WTC11 (cell line): Measurements from ENCODE around the gene TMTC1. TPM values are rescaled to one million over a fixed set of nuclear protein-coding genes. Genes with fewer than 3 reads are reported as not detected.

Experiments
- ATAC-seq: fragments of 200-7000 bp; cut with Tn5 transposase; 2 replicates; pipeline ENCODE4 v1.10.0; 2021; ENCODE audit warnings: mild to moderate bottlenecking, moderate library complexity
- CTCF ChIA-PET: fragments of 300-600 bp; sonication (Branson Sonifier 250); formaldehyde crosslinking; loops from one replicate; lab custom pipeline; 2021; ENCODE audit warnings: antibody characterized with exemption; lab: Charles Lee
- POLR2A ChIA-PET: fragments of 350-600 bp; sonication (Branson Sonifier 250); formaldehyde crosslinking; loops from one replicate; lab custom pipeline; 2021; ENCODE audit warnings: antibody characterized with exemption; lab: Charles Lee
- DNase-seq: peaks from one replicate; pipeline ENCODE4 v3.0.0; 2021; ENCODE audit warnings: low spot score
- H3K27ac Mint-ChIP-seq: 2 replicates; pipeline ENCODE4 v1.8.0; 2021; ENCODE audit warnings: mixed read lengths
- H3K27me3 Mint-ChIP-seq: 2 replicates; pipeline ENCODE4 v1.8.0; 2021; ENCODE audit warnings: low read depth, mild to moderate bottlenecking, moderate library complexity, mixed read lengths
- H3K36me3 Mint-ChIP-seq: 2 replicates; pipeline ENCODE4 v1.8.0; 2021; ENCODE audit warnings: mixed read lengths
- H3K4me1 Mint-ChIP-seq: 2 replicates; pipeline ENCODE4 v1.8.0; 2022; ENCODE audit warnings: mixed read lengths
- H3K4me3 Mint-ChIP-seq: 2 replicates; pipeline ENCODE4 v1.8.0; 2021; ENCODE audit warnings: mild to moderate bottlenecking, moderate library complexity, mixed read lengths
- H3K9me3 Mint-ChIP-seq: 2 replicates; pipeline ENCODE4 v1.8.0; 2021; ENCODE audit warnings: mixed read lengths
- AFF4 ChIP-seq: sonication (generic); formaldehyde crosslinking; IDR thresholded peaks from 2 replicates; pipeline ENCODE4 v1.8.1; 2023; ENCODE audit warnings: mild to moderate bottlenecking, missing genetic modification reagents, borderline replicate concordance
- ATF1 ChIP-seq: sonication (generic); formaldehyde crosslinking; IDR thresholded peaks from 2 replicates; pipeline ENCODE4 v1.8.1; 2023; ENCODE audit warnings: mild to moderate bottlenecking, moderate library complexity, missing genetic modification reagents
- ETV6 ChIP-seq: sonication (generic); formaldehyde crosslinking; IDR thresholded peaks from 2 replicates; pipeline ENCODE4 v1.8.1; 2022; ENCODE audit warnings: mild to moderate bottlenecking, missing genetic modification reagents
- FOXK1 ChIP-seq: sonication (generic); formaldehyde crosslinking; IDR thresholded peaks from 2 replicates; pipeline ENCODE4 v1.8.0; 2022; ENCODE audit warnings: mild to moderate bottlenecking, moderate library complexity, missing genetic modification reagents
- FOXP4 ChIP-seq: sonication (generic); formaldehyde crosslinking; IDR thresholded peaks from 2 replicates; pipeline ENCODE4 v1.8.0; 2022; ENCODE audit warnings: mild to moderate bottlenecking, missing genetic modification reagents
- GRHL2 ChIP-seq: fragments of 250-450 bp; sonication (Bioruptor Pico); IDR thresholded peaks from 2 replicates; pipeline ENCODE4 v1.8.0; 2022; ENCODE audit warnings: mild to moderate bottlenecking, moderate library complexity; ENCODE audit not compliant: insufficient replicate concordance, severe bottlenecking
- GTF2I ChIP-seq: fragments of 250-450 bp; sonication (Bioruptor Pico); conservative IDR thresholded peaks from 2 replicates; pipeline ENCODE4 v1.4.0; 2021; ENCODE audit warnings: mild to moderate bottlenecking
- JUN ChIP-seq: sonication (generic); formaldehyde crosslinking; IDR thresholded peaks from 2 replicates; pipeline ENCODE4 v1.8.0; 2023; ENCODE audit warnings: mild to moderate bottlenecking, missing genetic modification reagents
- NR2C2 ChIP-seq: sonication (generic); formaldehyde crosslinking; IDR thresholded peaks from 2 replicates; pipeline ENCODE4 v1.8.0; 2022; ENCODE audit warnings: mild to moderate bottlenecking, missing genetic modification reagents
- USF2 ChIP-seq: sonication (generic); formaldehyde crosslinking; IDR thresholded peaks from 2 replicates; pipeline ENCODE4 v1.8.1; 2023; ENCODE audit warnings: mild to moderate bottlenecking, missing genetic modification reagents, moderate library complexity
- ZBTB21 ChIP-seq: sonication (generic); formaldehyde crosslinking; IDR thresholded peaks from 2 replicates; pipeline ENCODE4 v1.8.1; 2023; ENCODE audit warnings: mild to moderate bottlenecking, missing genetic modification reagents, borderline replicate concordance
- ZNF263 ChIP-seq: sonication (generic); formaldehyde crosslinking; IDR thresholded peaks from 2 replicates; pipeline ENCODE4 v1.8.1; 2022; ENCODE audit warnings: low read depth, mild to moderate bottlenecking, moderate library complexity, missing genetic modification reagents
- ZNF416 ChIP-seq: fragments of 250-450 bp; sonication (Bioruptor Pico); IDR thresholded peaks from 2 replicates; pipeline ENCODE4 v1.9.0; 2021; ENCODE audit warnings: mild to moderate bottlenecking, inconsistent platforms
- ZNF671 ChIP-seq: fragments of 250-450 bp; sonication (Bioruptor Pico); IDR thresholded peaks from 2 replicates; pipeline ENCODE4 v1.8.0; 2021; ENCODE audit warnings: mild to moderate bottlenecking
- ZSCAN18 ChIP-seq: fragments of 250-450 bp; sonication (Bioruptor Pico); IDR thresholded peaks from 2 replicates; pipeline ENCODE4 v2.1.2; 2022; ENCODE audit warnings: mild to moderate bottlenecking, moderate library complexity
- total RNA-seq: library from RNA; stranded (reverse); gene quantifications from 3 replicates; pipeline ENCODE4 v1.2.3, GENCODE V29; 2021

The TMTC1 gene
- total RNA-seq, 1 experiment from 2014 or later: 17.3 TPM

GRCh38 chr12:29719381-29719780 lies 64.4 kb downstream of the TMTC1 start (continued):
- no peak for TF ChIP-seq FOXK1 (CRISPR knock-in tag)

- no peak overlapping the region for H3K4me3 Mint-ChIP-seq
- H3K36me3 Mint-ChIP-seq: no peaks in the 10 kb centered on the region
- no peaks in the 10 kb centered on the region for H3K27me3 Mint-ChIP-seq
- TF ChIP-seq ZNF263 (CRISPR knock-in tag): no peak
- H3K27ac Mint-ChIP-seq: no peak overlapping the region
- DNase-seq (no peak), ATAC-seq (no peak)
- peaks cover 15% of the 10 kb centered on the region for H3K4me1 Mint-ChIP-seq
- no peaks in the 10 kb centered on the region for H3K9me3 Mint-ChIP-seq
- ChIA-PET CTCF (no interaction called here), POLR2A (no interaction called here)
These were observed 66.1 kb downstream of the TMTC1 start for GRCh38 chr12:29717540-29718100.

- Mint-ChIP-seq H3K9me3 (no peaks in the 10 kb centered on the region), H3K36me3 (no peaks in the 10 kb centered on the region), H3K27me3 (no peaks in the 10 kb centered on the region), H3K4me3 (no peak overlapping the region), H3K27ac (no peak overlapping the region), H3K4me1 (peaks cover 26% of the 10 kb centered on the region)
- no peak for DNase-seq
- ChIA-PET CTCF (no interaction called here), POLR2A (no interaction called here)
- ATAC-seq: no peak
- TF ChIP-seq ETV6 (no peak), AFF4 (CRISPR knock-in tag) (no peak), ZSCAN18 (CRISPR knock-in tag) (no peak), ZBTB21 (CRISPR knock-in tag) (no peak), GTF2I (CRISPR knock-in tag) (no peak), ZNF671 (no peak), JUN (CRISPR knock-in tag) (no peak), NR2C2 (no peak), GRHL2 (CRISPR knock-in tag) (no peak)
These were observed 68.8 kb downstream of the TMTC1 start for GRCh38 chr12:29714966-29715365.

- no peak for ATAC-seq
- TF ChIP-seq FOXP4 (CRISPR knock-in tag) (no peak), ZNF416 (CRISPR knock-in tag) (no peak), USF2 (CRISPR knock-in tag) (no peak), ZSCAN18 (CRISPR knock-in tag) (no peak), ATF1 (CRISPR knock-in tag) (no peak), ZNF263 (CRISPR knock-in tag) (no peak), GTF2I (CRISPR knock-in tag) (no peak)
- Mint-ChIP-seq H3K36me3 (no peaks in the 10 kb centered on the region), H3K4me1 (peaks cover 33% of the 10 kb centered on the region), H3K27me3 (no peaks in the 10 kb centered on the region), H3K4me3 (no peak overlapping the region), H3K27ac (no peak overlapping the region), H3K9me3 (no peaks in the 10 kb centered on the region)
- CTCF ChIA-PET: no interaction called here
- DNase-seq: no peak
- POLR2A ChIA-PET: no interaction called here
These were observed 70.0 kb downstream of the TMTC1 start for GRCh38 chr12:29713729-29714128.
